Gastrocnemius medialis (tissue), 4 donors: ENCODE measurements around the gene BRIX1.

Experiments
- POLR2A ChIP-seq, 2 donors: fragments of 450-650 bp; IDR thresholded peaks; one replicate each; pipeline ENCODE4 v1.6.1; 2017; ENCODE audit warnings: antibody characterized with exemption in 2 of 2, mild to moderate bottlenecking in 2 of 2, moderate library complexity in 2 of 2
- TF ChIP-seq, protein P1 (sequence below), 5 experiments: fragments of 450-650 bp in 3 of 5; fragments of 200-600 bp in 2 of 5; sonication (generic) in 2 of 5; IDR thresholded peaks in 4 of 5; conservative IDR thresholded peaks in 1 of 5; 1 replicate in 4 of 5; 2 replicates in 1 of 5; pipeline ENCODE4 v1.5.1; 2016 to 2019; ENCODE audit warnings: antibody characterized with exemption in 5 of 5, mild to moderate bottlenecking in 3 of 5, moderate library complexity in 3 of 5

GRCh38 chr5:34866989-34867471, 48.5 kb upstream of the BRIX1 start:
- TF ChIP-seq, protein P1, sequence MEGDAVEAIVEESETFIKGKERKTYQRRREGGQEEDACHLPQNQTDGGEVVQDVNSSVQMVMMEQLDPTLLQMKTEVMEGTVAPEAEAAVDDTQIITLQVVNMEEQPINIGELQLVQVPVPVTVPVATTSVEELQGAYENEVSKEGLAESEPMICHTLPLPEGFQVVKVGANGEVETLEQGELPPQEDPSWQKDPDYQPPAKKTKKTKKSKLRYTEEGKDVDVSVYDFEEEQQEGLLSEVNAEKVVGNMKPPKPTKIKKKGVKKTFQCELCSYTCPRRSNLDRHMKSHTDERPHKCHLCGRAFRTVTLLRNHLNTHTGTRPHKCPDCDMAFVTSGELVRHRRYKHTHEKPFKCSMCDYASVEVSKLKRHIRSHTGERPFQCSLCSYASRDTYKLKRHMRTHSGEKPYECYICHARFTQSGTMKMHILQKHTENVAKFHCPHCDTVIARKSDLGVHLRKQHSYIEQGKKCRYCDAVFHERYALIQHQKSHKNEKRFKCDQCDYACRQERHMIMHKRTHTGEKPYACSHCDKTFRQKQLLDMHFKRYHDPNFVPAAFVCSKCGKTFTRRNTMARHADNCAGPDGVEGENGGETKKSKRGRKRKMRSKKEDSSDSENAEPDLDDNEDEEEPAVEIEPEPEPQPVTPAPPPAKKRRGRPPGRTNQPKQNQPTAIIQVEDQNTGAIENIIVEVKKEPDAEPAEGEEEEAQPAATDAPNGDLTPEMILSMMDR (IDR thresholded peaks at IDR 0.05 in 4 of 5, conservative IDR thresholded peaks at IDR 0.05 in 1 of 5): no peak
- no peak for TF ChIP-seq POLR2A (IDR thresholded peaks at IDR 0.05)
